Heart left ventricle (tissue), 16 donors: ENCODE results near the gene PEX11A. TPM values are rescaled to one million over a fixed set of nuclear protein-coding genes. Genes with fewer than 3 reads are reported as not detected.
A peak's percentile ranks its signal among the peaks of the same experiment; 100 is the strongest.
"Not testable (repeated sequence)": the region's sequence is repeated elsewhere in the genome, so short reads cannot be mapped to it uniquely, and the experiment has no call there.

Experiments
- ATAC-seq, 4 donors: fragments of 200-7000 bp; cut with Tn5 transposase; one replicate each; pipeline ENCODE4 v1.9.1; 2020 to 2022; ENCODE audit warnings: moderate library complexity in 4 of 4, mild to moderate bottlenecking in 3 of 4, moderate number of reproducible peaks in 1 of 4
- DNase-seq, 5 donors: peaks; one replicate each; pipeline ENCODE4 v3.0.0-alpha.2; 2020
- H3K27ac ChIP-seq, 12 donors: fragments of 200-600 bp; sonication (generic) in 4 of 12; one replicate each; pipeline versions ENCODE4 v1.5.0 to v1.8.0; 2016 to 2022; ENCODE audit warnings: mild to moderate bottlenecking in 2 of 12
- H3K27me3 ChIP-seq, 9 donors: fragments of 200-600 bp; sonication (generic) in 2 of 9; one replicate each; pipeline versions ENCODE4 v1.5.1 to v1.8.0; 2016 to 2022; ENCODE audit warnings: mild to moderate bottlenecking in 3 of 9
- H3K36me3 ChIP-seq, 9 donors: fragments of 200-600 bp; sonication (generic) in 2 of 9; one replicate each; pipeline versions ENCODE4 v1.5.0 to v1.8.0; 2018 to 2022; ENCODE audit warnings: mild to moderate bottlenecking in 2 of 9
- H3K4me1 ChIP-seq, 12 donors: fragments of 200-600 bp; sonication (generic) in 4 of 12; one replicate each; pipeline versions ENCODE4 v1.5.0 to v1.8.0; 2016 to 2022; ENCODE audit warnings: mild to moderate bottlenecking in 3 of 12
- H3K4me3 ChIP-seq, 12 donors: fragments of 200-600 bp; sonication (generic) in 4 of 12; one replicate each; pipeline versions ENCODE4 v1.5.0 to v1.8.0; 2017 to 2022; ENCODE audit warnings: mild to moderate bottlenecking in 9 of 12, moderate library complexity in 4 of 12
- H3K9me3 ChIP-seq, 12 donors: fragments of 200-600 bp; sonication (generic) in 4 of 12; one replicate each; pipeline versions ENCODE4 v1.5.0 to v1.8.0; 2016 to 2022; ENCODE audit warnings: mild to moderate bottlenecking in 1 of 12
- POLR2A ChIP-seq, 2 donors: fragments of 450-650 bp; IDR thresholded peaks; one replicate each; pipeline ENCODE4 v1.6.1; 2017; ENCODE audit warnings: antibody characterized with exemption in 2 of 2, mild to moderate bottlenecking in 2 of 2, moderate library complexity in 2 of 2
- WGBS, 4 donors: extraction: QIAGEN DNeasy Blood & Tissue Kit in 2 of 4; methylation state at CpG; one replicate each; pipeline versions ENCODE4 v1.1.5 to v1.1.7; 2013 to 2018; 5-methylcytosine and 5-hydroxymethylcytosine counted together
- intact Hi-C, 10 donors: fragments of 100-400 bp; cut with DNase I; formaldehyde crosslinking; loops; one replicate each; pipeline versions ENCODE4 v1.11.1 to v1.14.2; 2022
- polyA plus RNA-seq, 2 donors: library from polyadenylated mRNA; stranded (reverse); fragments of 200-250 nt; gene quantifications; one replicate each; pipeline ENCODE4 v1.2.3, GENCODE V29; 2013
- total RNA-seq, 9 donors: library from RNA; depleted of rRNA in 2 of 9; stranded (reverse); fragments of >200 nt in 2 of 9; fragmentation: NEBNext Ultra II Directional in 3 of 9; extraction: Animal tissue kit (Norgen Biotek cat#: 25700) in 3 of 9; gene quantifications; one replicate each; pipeline versions ENCODE4 v1.1.0 to v1.2.4, GENCODE V29; 2016 to 2023
- TF ChIP-seq, protein P1 (sequence below), 12 donors: fragments of 200-600 bp; sonication (generic) in 4 of 12; IDR thresholded peaks; one replicate each; pipeline versions ENCODE4 v1.5.0 to v1.8.0; 2018 to 2022; ENCODE audit warnings: antibody characterized with exemption in 12 of 12, mild to moderate bottlenecking in 5 of 12
- donor health status: ischemic (EF 13 %, LVEDD 7.1; RV severe dilation, severe dysfunction).
- donor health status: healthy with polysubstance abuse.
- donor health status: DM: no; HTN: yes; CAD: no.
- donor health status: DM: no; HTN: no; CAD: no.
- donor health status: ischemic (EF 25% LVEDD 6.9; RV normal size, moderate dysfunction).
- donor health status: ischemic (EF 25% LVEDD 5.7; RV mildly dilated, moderate dysfunction).
- donor health status: healthy.
- donor health status: DM: yes; HTN: yes; CAD: no.
- donor health status: ischemic (EF 35%, LVEDD 5.7; RV mildly dilated, moderate dysfunction).
- donor health status: nonischemic (EF 11% LVEDD 7.7; RV severe dilation, severe dysfunction).
- donor health status: DM: yes; HTN: yes; CAD: no.
- donor health status: PGD.
- donor health status: ischemic (EF 29% LVEDD 5.4; RV normal size, mild dysfunction).
- donor health status: nonischemic (EF 23%, LVEDD 6.1; RV moderate dilation, normal function).

Gene PEX11A
- total and polyA plus RNA-seq, 11 donors: 5.9 to 23.0 (median 10.7) TPM

- no peaks in the 10 kb centered on the region for H3K27me3 ChIP-seq
- H3K4me1 ChIP-seq: no peaks in the 10 kb centered on the region
- H3K36me3 ChIP-seq: no peaks in the 10 kb centered on the region
- ATAC-seq (peak in 1 of 4 donors; percentile 7), DNase-seq (no peak)
- no peak for TF ChIP-seq POLR2A (IDR thresholded peaks at IDR 0.05)
- TF ChIP-seq, protein P1, sequence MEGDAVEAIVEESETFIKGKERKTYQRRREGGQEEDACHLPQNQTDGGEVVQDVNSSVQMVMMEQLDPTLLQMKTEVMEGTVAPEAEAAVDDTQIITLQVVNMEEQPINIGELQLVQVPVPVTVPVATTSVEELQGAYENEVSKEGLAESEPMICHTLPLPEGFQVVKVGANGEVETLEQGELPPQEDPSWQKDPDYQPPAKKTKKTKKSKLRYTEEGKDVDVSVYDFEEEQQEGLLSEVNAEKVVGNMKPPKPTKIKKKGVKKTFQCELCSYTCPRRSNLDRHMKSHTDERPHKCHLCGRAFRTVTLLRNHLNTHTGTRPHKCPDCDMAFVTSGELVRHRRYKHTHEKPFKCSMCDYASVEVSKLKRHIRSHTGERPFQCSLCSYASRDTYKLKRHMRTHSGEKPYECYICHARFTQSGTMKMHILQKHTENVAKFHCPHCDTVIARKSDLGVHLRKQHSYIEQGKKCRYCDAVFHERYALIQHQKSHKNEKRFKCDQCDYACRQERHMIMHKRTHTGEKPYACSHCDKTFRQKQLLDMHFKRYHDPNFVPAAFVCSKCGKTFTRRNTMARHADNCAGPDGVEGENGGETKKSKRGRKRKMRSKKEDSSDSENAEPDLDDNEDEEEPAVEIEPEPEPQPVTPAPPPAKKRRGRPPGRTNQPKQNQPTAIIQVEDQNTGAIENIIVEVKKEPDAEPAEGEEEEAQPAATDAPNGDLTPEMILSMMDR (IDR thresholded peaks at IDR 0.05): no peak
- intact Hi-C loops: no loop called here
- H3K27ac ChIP-seq: peak overlapping the region in 1 of 12 donors; percentile 46
- no peak overlapping the region for H3K4me3 ChIP-seq
- H3K9me3 ChIP-seq: no peaks in the 10 kb centered on the region
These were observed 13.9 kb upstream of the PEX11A start for GRCh38 chr15:89704411-89704810.

- Histone ChIP-seq H3K4me3 (no peak overlapping the region), H3K4me1 (peaks cover 0 to 7% (median 0%) of the 10 kb centered on the region in 12 donors), H3K27ac (no peak overlapping the region), H3K27me3 (no peaks in the 10 kb centered on the region), H3K36me3 (no peaks in the 10 kb centered on the region), H3K9me3 (no peaks in the 10 kb centered on the region)
- ATAC-seq (no peak), DNase-seq (no peak)
- TF ChIP-seq, protein P1 (IDR thresholded peaks at IDR 0.05): no peak
- no peak for TF ChIP-seq POLR2A (IDR thresholded peaks at IDR 0.05)
- 77 to 90% (median 84%) methylated on average over 1 of the region's 1 CpG for WGBS, 4 donors
- intact Hi-C loops: no loop called here
These were observed 4.6 kb upstream of the PEX11A start for GRCh38 chr15:89695198-89695597.

DNA sequence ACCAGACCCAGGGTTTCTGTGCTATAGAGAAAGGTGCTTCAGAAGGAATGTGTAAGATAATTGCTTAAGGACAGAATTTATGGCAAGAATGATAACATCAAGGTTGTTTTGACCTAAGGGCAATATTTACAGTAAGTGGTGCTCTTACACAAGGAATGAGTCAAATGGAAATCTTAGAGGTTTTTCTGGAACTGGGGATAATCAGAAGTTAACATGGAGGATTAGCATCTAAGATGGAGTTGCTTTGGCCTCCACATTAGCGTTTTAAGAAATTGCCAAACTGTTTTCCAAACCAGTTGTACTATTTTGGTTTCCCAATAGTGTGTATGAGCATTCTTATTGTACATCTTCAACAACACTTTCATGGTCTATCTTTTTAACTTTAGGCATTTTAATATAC is 3.1 kb upstream of the PEX11A start:
- Histone ChIP-seq H3K4me1 (peaks cover 0 to 17% (median 5%) of the 10 kb centered on the region in 12 donors), H3K27ac (no peak overlapping the region), H3K27me3 (no peaks in the 10 kb centered on the region), H3K36me3 (no peaks in the 10 kb centered on the region), H3K4me3 (no peak overlapping the region), H3K9me3 (no peaks in the 10 kb centered on the region)
- ATAC-seq: no peak
- WGBS, 4 donors: 81 to 94% (median 89%) methylated on average over 1 of the region's 1 CpG
- intact Hi-C loops: no loop called here
- TF ChIP-seq, protein P1 (IDR thresholded peaks at IDR 0.05): no peak
- no peak for TF ChIP-seq POLR2A (IDR thresholded peaks at IDR 0.05)
- no peak for DNase-seq

- no peak for ATAC-seq
- intact Hi-C loops: no loop called here
- TF ChIP-seq, protein P1 (IDR thresholded peaks at IDR 0.05): no peak
- no peak for TF ChIP-seq POLR2A (IDR thresholded peaks at IDR 0.05)
- H3K4me3 ChIP-seq: no peak overlapping the region
- no peak overlapping the region for H3K27ac ChIP-seq
- H3K27me3 ChIP-seq: no peaks in the 10 kb centered on the region
- no peak for DNase-seq
- WGBS, 4 donors: 40 to 66% (median 66%) methylated on average over 2 of the region's 2 CpGs
- H3K4me1 ChIP-seq: peaks cover 0 to 17% (median 5%) of the 10 kb centered on the region in 12 donors
- no peaks in the 10 kb centered on the region for H3K36me3 ChIP-seq
- H3K9me3 ChIP-seq: no peaks in the 10 kb centered on the region
These were observed 2.5 kb upstream of the PEX11A start for GRCh38 chr15:89693091-89693490.

DNA sequence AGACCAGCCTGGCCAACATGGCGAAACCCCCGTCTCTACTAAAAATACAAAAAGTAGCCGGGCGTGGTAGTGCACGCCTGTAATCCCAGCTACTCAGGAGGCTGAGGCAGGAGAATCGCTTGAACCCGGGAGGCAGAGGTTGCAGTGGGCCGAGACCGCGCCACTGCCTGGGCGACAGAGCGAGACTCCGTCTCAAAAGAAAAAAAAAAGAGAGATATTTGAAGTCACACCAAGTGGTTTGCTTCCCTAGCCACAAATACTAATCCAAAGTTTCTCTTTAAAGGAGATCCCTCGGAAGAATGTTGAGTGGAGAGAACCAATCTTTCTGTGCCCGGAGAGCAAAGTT is 651 bp downstream of the PEX11A start:
- H3K27me3 ChIP-seq, H3K9me3 ChIP-seq, ATAC-seq, H3K36me3 ChIP-seq, intact Hi-C loops, DNase-seq: not testable (repeated sequence)
- H3K27ac ChIP-seq: peak overlapping the region in 6 of 12 donors; percentile 41 to 79 (median 68)
- 57 to 71% (median 67%) methylated on average over 15 of the region's 15 CpGs for WGBS, 4 donors
- H3K4me1 ChIP-seq: peaks cover 0 to 21% (median 5%) of the 10 kb centered on the region in 12 donors
- peak overlapping the region; percentile 52 to 97 (median 76) for H3K4me3 ChIP-seq
